A673 (cell line): Measurements from ENCODE around the gene ALOX12B.

Experiments used
- CTCF ChIP-seq: fragments of 300-800, 200-600 bp; sonication (generic); conservative IDR thresholded peaks from 2 replicates; pipeline ENCODE4 v1.5.1; 2017; ENCODE audit warnings: low read depth, mild to moderate bottlenecking, antibody characterized with exemption, low read length, moderate library complexity, mixed read lengths
- EZH2 ChIP-seq: fragments of 200-600 bp; sonication (generic); IDR thresholded peaks from 2 replicates; pipeline ENCODE4 v1.6.1; 2017; ENCODE audit warnings: borderline replicate concordance, low read depth, mild to moderate bottlenecking, mixed read lengths, antibody characterized with exemption, low read length; ENCODE audit not compliant: poor library complexity, severe bottlenecking

- TF ChIP-seq CTCF, result no peak
- no peak for TF ChIP-seq EZH2
Observed at GRCh38 chr17:8038954-8039610, 48.4 kb downstream of the ALOX12B start, which contains the start of gene ALOX15B.
